IPS-11a (cell line): ENCODE results near the gene TMC4.

ENCODE experiments used
- H3K4me3 ChIP-seq: one replicate; pipeline ENCODE4 v1.5.1; 2013; ENCODE audit warnings: low read depth, low read length, control low read depth

The TMC4 gene

DNA sequence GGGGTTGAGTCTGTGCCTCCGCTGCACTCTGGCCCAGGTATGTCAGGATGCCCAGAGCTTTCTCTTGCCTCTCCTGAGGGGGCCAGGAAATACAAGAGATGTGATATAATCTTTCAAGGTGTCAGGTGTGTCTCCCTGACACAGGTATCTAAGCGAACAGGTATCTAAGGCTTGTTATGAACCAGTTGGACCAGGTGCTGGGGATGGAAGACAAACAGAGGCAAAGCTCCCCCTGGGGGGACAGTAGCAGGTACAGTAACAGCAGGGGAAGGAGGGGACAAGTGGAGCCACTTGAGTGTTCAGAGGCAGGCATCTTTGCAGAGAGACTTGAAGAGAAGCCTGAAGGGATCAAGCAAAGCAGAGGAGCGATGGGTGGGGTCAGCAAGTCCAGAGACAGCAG, 16.0 kb downstream of the TMC4 start:
- no peak overlapping the region for H3K4me3 ChIP-seq

DNA sequence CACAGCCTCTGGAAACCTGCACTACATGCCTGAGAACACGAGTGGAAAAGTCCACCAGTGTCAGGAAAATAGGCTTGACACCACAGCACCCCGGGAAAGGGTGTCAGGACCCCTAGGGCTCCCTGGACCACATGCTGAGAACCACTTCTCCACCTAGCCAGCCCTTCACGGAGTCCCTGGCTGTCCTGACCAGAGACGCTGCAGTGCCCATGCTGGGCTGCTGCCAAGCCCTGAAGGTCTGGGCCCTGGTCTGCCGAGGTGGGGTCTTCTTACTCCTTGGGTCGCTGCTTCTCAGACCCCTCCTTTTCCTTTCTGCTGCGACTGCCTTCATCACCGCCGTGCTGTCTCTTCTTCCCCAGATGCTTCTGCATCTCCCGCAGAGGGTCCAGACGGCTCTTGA, 16.5 kb downstream of the TMC4 start:
- H3K4me3 ChIP-seq = no peak overlapping the region

- H3K4me3 ChIP-seq = no peak overlapping the region
Observed at GRCh38 chr19:54155694-54156093, 17.3 kb downstream of the TMC4 start.

GRCh38 chr19:54154603-54155345, 18.2 kb downstream of the TMC4 start:
- H3K4me3 ChIP-seq = no peak overlapping the region

GRCh38 chr19:54153731-54154326, 19.1 kb downstream of the TMC4 start:
- H3K4me3 ChIP-seq = no peak overlapping the region

DNA sequence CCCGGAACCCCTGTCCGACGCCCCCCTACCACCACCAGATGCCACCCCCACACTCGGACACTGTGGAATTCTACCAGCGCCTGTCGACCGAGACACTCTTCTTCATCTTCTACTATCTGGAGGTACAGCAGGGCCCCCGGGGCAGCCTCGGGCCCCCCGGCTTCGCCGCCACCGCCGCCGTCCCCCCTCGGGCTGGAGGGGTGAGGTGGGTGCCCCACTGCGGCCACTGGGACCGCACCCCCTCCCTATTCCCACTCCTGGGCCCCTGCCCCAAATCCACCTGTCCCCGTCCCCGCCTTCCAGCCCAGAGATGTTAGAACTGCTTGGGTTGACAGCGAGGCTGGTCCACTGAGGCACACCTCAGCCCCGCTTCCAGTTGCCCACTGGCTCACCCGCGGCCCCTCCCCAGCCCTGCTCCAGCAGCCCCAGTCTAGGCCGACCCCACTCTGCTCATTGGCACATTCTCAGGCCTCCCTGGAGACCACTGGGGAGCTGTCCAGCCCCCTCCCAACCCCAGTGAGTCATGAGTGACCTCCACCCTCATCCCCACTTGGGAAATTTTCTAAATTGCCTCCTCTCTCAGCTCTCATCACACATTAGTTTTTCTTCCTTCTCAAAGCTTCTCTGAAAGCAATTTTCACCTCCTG, 20.0 kb downstream of the TMC4 start:
- no peak overlapping the region for H3K4me3 ChIP-seq

GRCh38 chr19:54152267-54152666, 20.7 kb downstream of the TMC4 start:
- H3K4me3 ChIP-seq = no peak overlapping the region

- no peak overlapping the region for H3K4me3 ChIP-seq
Observed at GRCh38 chr19:54151362-54152035, 21.5 kb downstream of the TMC4 start.

GRCh38 chr19:54149021-54149812, 23.7 kb downstream of the TMC4 start:
- no peak overlapping the region for H3K4me3 ChIP-seq

DNA sequence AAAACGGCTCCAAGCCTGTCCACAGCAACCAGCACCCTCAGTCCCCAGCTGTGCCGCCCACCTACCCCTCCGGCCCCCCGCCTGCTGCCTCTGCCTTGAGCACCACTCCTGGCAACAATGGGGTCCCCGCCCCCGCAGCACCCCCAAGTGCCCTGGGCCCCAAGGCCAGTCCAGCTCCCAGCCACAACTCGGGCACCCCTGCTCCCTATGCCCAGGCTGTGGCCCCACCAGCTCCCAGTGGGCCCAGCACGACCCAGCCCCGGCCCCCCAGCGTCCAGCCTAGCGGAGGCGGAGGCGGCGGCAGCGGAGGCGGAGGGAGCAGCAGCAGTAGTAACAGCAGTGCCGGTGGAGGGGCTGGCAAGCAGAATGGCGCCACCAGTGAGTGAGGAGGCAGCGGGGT, 24.8 kb downstream of the TMC4 start:
- H3K4me3 ChIP-seq = no peak overlapping the region

GRCh38 chr19:54147676-54148075, 25.3 kb downstream of the TMC4 start:
- H3K4me3 ChIP-seq = no peak overlapping the region

DNA sequence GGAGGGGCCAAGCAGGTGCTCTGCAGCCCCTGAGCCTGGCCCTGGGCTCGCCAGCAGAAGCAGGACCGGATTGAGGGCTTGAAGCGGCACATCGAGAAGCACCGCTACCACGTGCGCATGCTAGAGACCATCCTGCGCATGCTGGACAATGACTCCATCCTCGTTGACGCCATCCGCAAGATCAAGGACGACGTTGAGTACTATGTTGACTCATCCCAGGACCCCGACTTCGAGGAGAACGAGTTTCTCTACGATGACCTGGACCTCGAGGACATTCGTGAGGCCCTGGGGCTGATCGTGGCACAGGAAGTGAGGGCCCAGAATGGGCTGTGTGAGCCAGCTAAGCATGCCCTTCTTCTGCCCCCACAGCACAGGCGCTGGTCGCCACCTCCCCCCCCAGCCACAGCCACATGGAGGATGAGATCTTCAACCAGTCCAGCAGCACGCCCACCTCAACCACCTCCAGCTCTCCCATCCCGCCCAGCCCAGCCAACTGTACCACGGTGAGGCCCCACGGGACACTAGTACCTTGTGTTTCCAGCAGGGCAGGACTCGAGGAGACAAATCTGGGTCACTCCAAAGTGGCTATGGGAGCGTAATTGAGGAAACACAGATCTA, 27.3 kb downstream of the TMC4 start:
- no peak overlapping the region for H3K4me3 ChIP-seq

GRCh38 chr19:54142166-54142780, 30.7 kb downstream of the TMC4 start:
- no peak overlapping the region for H3K4me3 ChIP-seq

- H3K4me3 ChIP-seq = no peak overlapping the region
Observed at GRCh38 chr19:54141356-54141755, 31.6 kb downstream of the TMC4 start.

GRCh38 chr19:54138489-54139256, 34.3 kb downstream of the TMC4 start:
- peak overlapping the region; percentile 62 for H3K4me3 ChIP-seq

GRCh38 chr19:54137699-54138488, 35.1 kb downstream of the TMC4 start, which contains the start of gene CNOT3:
TSS of gene CNOT3 (plus strand) at chr19:54137762. CDS start at chr19:54142979, 5,217 bp downstream.
- H3K4me3 ChIP-seq = peak within 1 kb of the TSS; percentile 62

GRCh38 chr19:54136864-54137698, 35.9 kb downstream of the TMC4 start:
- H3K4me3 ChIP-seq = peak overlapping the region; percentile 62
